H1 (cell line): ENCODE measurements around the gene C1orf146. TPM values are rescaled to one million over a fixed set of nuclear protein-coding genes. Genes with fewer than 3 reads are reported as not detected.

Experiments used
- CTCF ChIA-PET: fragments of 300-600 bp; sonication (Branson Sonifier 250); formaldehyde crosslinking; loops from one replicate; lab custom pipeline; 2021; ENCODE audit not compliant: partially characterized antibody; lab: Charles Lee
- POLR2A ChIA-PET: fragments of 300-600 bp; sonication (Branson Sonifier 250); formaldehyde crosslinking; loops from one replicate; lab custom pipeline; 2021; ENCODE audit warnings: inconsistent platforms; ENCODE audit not compliant: partially characterized antibody; lab: Charles Lee
- DNase-seq, 2 experiments: peaks; one replicate each; pipeline versions ENCODE4 v3.0.0 to v3.0.0-alpha.2; 2010 to 2022; ENCODE audit warnings: low spot score in 2 of 2, low read depth in 1 of 2, mixed read lengths in 1 of 2
- FAIRE-seq: peaks from 2 replicates; lab custom pipeline; 2011; peaks lifted over from hg19 to GRCh38; lab: Jason Lieb, UNC
- H2AFZ ChIP-seq: 2 replicates; pipeline ENCODE4 v1.8.1; 2012; ENCODE audit warnings: low read length, inconsistent platforms
- H2AK5ac ChIP-seq: 2 replicates; pipeline ENCODE4 v1.6.1; 2013; ENCODE audit warnings: low read depth, low read length
- H2BK120ac ChIP-seq: replicated peaks from 2 replicates; pipeline ENCODE3; 2013; ENCODE audit warnings: low read depth, low read length, inconsistent platforms
- H2BK12ac ChIP-seq: 2 replicates; pipeline ENCODE4 v1.6.1; 2013; ENCODE audit warnings: low read depth, low read length
- H2BK15ac ChIP-seq: 2 replicates; pipeline ENCODE4 v1.6.1; 2013; ENCODE audit warnings: low read length
- H2BK20ac ChIP-seq: 2 replicates; pipeline ENCODE4 v1.6.1; 2013; ENCODE audit warnings: low read length
- H2BK5ac ChIP-seq: 2 replicates; pipeline ENCODE4 v1.6.1; 2013; ENCODE audit warnings: low read depth, low read length
- H3K14ac ChIP-seq: 2 replicates; pipeline ENCODE4 v1.6.1; 2013; ENCODE audit warnings: inconsistent platforms; ENCODE audit not compliant: insufficient read length
- H3K18ac ChIP-seq: 2 replicates; pipeline ENCODE4 v1.6.1; 2013; ENCODE audit warnings: low read length; ENCODE audit errors: extremely low read depth
- H3K23ac ChIP-seq: 2 replicates; pipeline ENCODE4 v1.6.1; 2013; ENCODE audit warnings: inconsistent platforms; ENCODE audit not compliant: insufficient read length
- H3K23me2 ChIP-seq: 2 replicates; pipeline ENCODE4 v1.6.1; 2013; ENCODE audit warnings: low read depth, low read length
- H3K27ac ChIP-seq: 2 replicates; pipeline ENCODE4 v1.6.1; 2011; ENCODE audit warnings: low read depth, low read length, inconsistent platforms
- H3K27me3 ChIP-seq, 4 experiments: replicated peaks in 1 of 4; 1 replicate in 1 of 4; 2 replicates in 3 of 4; pipeline versions ENCODE4 v1.6.1 to v1.8.1; 2011 to 2013; ENCODE audit warnings: low read length in 3 of 4, mild to moderate bottlenecking in 3 of 4, inconsistent platforms in 2 of 4, mixed read lengths in 2 of 4, moderate library complexity in 1 of 4; ENCODE audit not compliant: control insufficient read depth in 3 of 4, insufficient read depth in 3 of 4; ENCODE audit errors: extremely low read depth in 1 of 4
- H3K36me3 ChIP-seq, 4 experiments: 2 replicates each; pipeline versions ENCODE4 v1.6.1 to v1.8.1; 2011 to 2013; ENCODE audit warnings: mild to moderate bottlenecking in 4 of 4, low read length in 3 of 4, moderate library complexity in 2 of 4, control low read depth in 1 of 4, inconsistent platforms in 1 of 4; ENCODE audit not compliant: insufficient read depth in 4 of 4, control insufficient read depth in 2 of 4
- H3K4ac ChIP-seq: replicated peaks from 2 replicates; pipeline ENCODE3; 2013; ENCODE audit warnings: low read length, low read depth, mixed read lengths, inconsistent platforms; ENCODE audit not compliant: insufficient read length
- H3K4me1 ChIP-seq, 4 experiments: replicated peaks in 1 of 4; 1 replicate in 1 of 4; 2 replicates in 3 of 4; pipeline versions ENCODE4 v1.6.1 to v1.8.1; 2011 to 2013; ENCODE audit warnings: low read length in 3 of 4, inconsistent platforms in 2 of 4, mixed read lengths in 1 of 4; ENCODE audit not compliant: insufficient read depth in 4 of 4, control insufficient read depth in 3 of 4
- H3K4me2 ChIP-seq, 2 experiments: 2 replicates each; pipeline versions ENCODE4 v1.6.1 to v1.8.1; 2011 to 2013; ENCODE audit warnings: low read depth in 2 of 2, low read length in 2 of 2, control low read depth in 1 of 2, inconsistent platforms in 1 of 2, mild to moderate bottlenecking in 1 of 2; ENCODE audit not compliant: insufficient read depth in 1 of 2
- H3K4me3 ChIP-seq, 4 experiments: fragments of 200-600, 300-600 bp in 1 of 4; sonication (generic), shearing (Covaris generic), sonication (Bioruptor Twin) in 1 of 4; 2 replicates each; pipeline versions ENCODE4 v1.5.1 to v1.8.1; 2011 to 2016; ENCODE audit warnings: low read length in 4 of 4, low read depth in 3 of 4, control low read depth in 2 of 4, inconsistent platforms in 2 of 4, mild to moderate bottlenecking in 2 of 4, mixed read lengths in 1 of 4, moderate library complexity in 1 of 4; ENCODE audit not compliant: insufficient read depth in 2 of 4; ENCODE audit errors: extremely low read depth in 1 of 4
- H3K56ac ChIP-seq: replicated peaks from 2 replicates; pipeline ENCODE3; 2013; ENCODE audit warnings: low read depth, mild to moderate bottlenecking, mixed read lengths, low read length, inconsistent platforms; ENCODE audit not compliant: insufficient read length
- H3K79me1 ChIP-seq: 2 replicates; pipeline ENCODE4 v1.6.1; 2013; ENCODE audit warnings: low read depth, low read length, control low read depth
- H3K79me2 ChIP-seq, 2 experiments: 2 replicates each; pipeline versions ENCODE4 v1.6.1 to v1.8.1; 2012 to 2013; ENCODE audit warnings: low read length in 2 of 2, mild to moderate bottlenecking in 2 of 2, inconsistent platforms in 1 of 2; ENCODE audit not compliant: insufficient read depth in 2 of 2, control insufficient read depth in 1 of 2
- H3K9ac ChIP-seq, 4 experiments: replicated peaks in 1 of 4; 1 replicate in 1 of 4; 2 replicates in 3 of 4; pipeline versions ENCODE4 v1.6.1 to v1.8.1; 2011 to 2013; ENCODE audit warnings: low read depth in 3 of 4, low read length in 3 of 4, control low read depth in 2 of 4, mild to moderate bottlenecking in 2 of 4, moderate library complexity in 2 of 4, inconsistent platforms in 1 of 4; ENCODE audit errors: extremely low read depth in 1 of 4
- H3K9me3 ChIP-seq, 2 experiments: 2 replicates each; pipeline versions ENCODE4 v1.6.1 to v1.8.1; 2012 to 2013; ENCODE audit warnings: mild to moderate bottlenecking in 2 of 2, moderate library complexity in 2 of 2, control low read depth in 1 of 2, inconsistent platforms in 1 of 2, low read depth in 1 of 2, low read length in 1 of 2, mixed read lengths in 1 of 2; ENCODE audit not compliant: insufficient read depth in 2 of 2
- H4K20me1 ChIP-seq, 2 experiments: replicated peaks in 1 of 2; 2 replicates each; pipeline versions ENCODE3 to v1.8.1; 2011 to 2013; ENCODE audit warnings: inconsistent platforms in 2 of 2, low read length in 2 of 2, mild to moderate bottlenecking in 1 of 2; ENCODE audit not compliant: insufficient read depth in 2 of 2, control insufficient read depth in 1 of 2
- H4K5ac ChIP-seq: 2 replicates; pipeline ENCODE4 v1.6.1; 2013; ENCODE audit warnings: low read length, low read depth, mixed read lengths, inconsistent platforms; ENCODE audit not compliant: insufficient read length
- H4K8ac ChIP-seq: 2 replicates; pipeline ENCODE4 v1.8.0; 2013; ENCODE audit warnings: mild to moderate bottlenecking, moderate library complexity, low read length, inconsistent platforms; ENCODE audit not compliant: insufficient read depth; ENCODE audit errors: extremely low read depth
- H4K91ac ChIP-seq: replicated peaks from 2 replicates; pipeline ENCODE3; 2013; ENCODE audit warnings: low read length, mixed read lengths, inconsistent platforms; ENCODE audit not compliant: insufficient read length
- E2F6 ChIP-seq: IDR thresholded peaks from 2 replicates; pipeline ENCODE4 v1.6.1; 2012; ENCODE audit warnings: inconsistent platforms
- EZH2 ChIP-seq: fragments of 200-600 bp; sonication (generic); IDR thresholded peaks from 2 replicates; pipeline ENCODE4 v1.7.1; 2012; ENCODE audit warnings: low read depth, mild to moderate bottlenecking, moderate library complexity, low read length, inconsistent platforms; ENCODE audit not compliant: severe bottlenecking
- MAFK ChIP-seq: IDR thresholded peaks from 2 replicates; pipeline ENCODE4 v1.6.1; 2012; ENCODE audit warnings: low read depth, mild to moderate bottlenecking, improper control_type of control experiment, low read length
- POLR2A ChIP-seq, 2 experiments: IDR thresholded peaks; 1 replicate in 1 of 2; 2 replicates in 1 of 2; pipeline ENCODE4 v1.6.1; 2011; ENCODE audit warnings: low read depth in 2 of 2, low read length in 2 of 2, mild to moderate bottlenecking in 2 of 2; ENCODE audit errors: control extremely low read depth in 1 of 2
- POLR2AphosphoS5 ChIP-seq: IDR thresholded peaks from 2 replicates; pipeline ENCODE4 v1.6.1; 2011; ENCODE audit warnings: low read depth, low read length
- RAD21 ChIP-seq, 2 experiments: IDR thresholded peaks in 1 of 2; conservative IDR thresholded peaks in 1 of 2; 2 replicates each; pipeline ENCODE4 v1.6.1; 2011; ENCODE audit warnings: low read depth in 2 of 2, low read length in 2 of 2, improper control_type of control experiment in 1 of 2, inconsistent platforms in 1 of 2, mild to moderate bottlenecking in 1 of 2, moderate library complexity in 1 of 2
- TAF1 ChIP-seq: IDR thresholded peaks from 2 replicates; pipeline ENCODE4 v1.6.1; 2011; ENCODE audit warnings: mild to moderate bottlenecking, low read depth, low read length
- ZNF274 ChIP-seq: IDR thresholded peaks from 2 replicates; pipeline ENCODE4 v1.7.0; 2012; ENCODE audit warnings: low read length, borderline replicate concordance; ENCODE audit errors: extremely low read depth
- WGBS, 2 experiments: shearing (Covaris generic) in 1 of 2; methylation state at CpG; one replicate each; pipeline versions ENCODE4 v1.1.6 to v1.1.7; 2013 to 2015; ENCODE audit warnings: low lambda C conversion rate in 2 of 2, mixed read lengths in 2 of 2, inconsistent platforms in 1 of 2, low coverage in 1 of 2, missing lambda C conversion rate in 1 of 2; ENCODE audit not compliant: insufficient replicate concordance in 2 of 2, insufficient coverage in 1 of 2, insufficient read length in 1 of 2; ENCODE audit errors: extremely low coverage in 1 of 2, missing lambda C conversion rate in 1 of 2; 5-methylcytosine and 5-hydroxymethylcytosine counted together
- polyA plus RNA-seq, 7 experiments: library from polyadenylated mRNA; depleted of rRNA in 3 of 7; stranded (reverse) in 5 of 7; unstranded in 2 of 7; fragments of >200 nt in 5 of 7; fragments of 200-250 nt in 2 of 7; gene quantifications; 1 replicate in 5 of 7; 2 replicates in 1 of 7; 4 replicates in 1 of 7; pipeline versions ENCODE4 v1.2.1 to v1.2.3, GENCODE V29; 2011 to 2013; ENCODE audit warnings: missing spikeins in 2 of 7, mixed read lengths in 2 of 7
- total RNA-seq: library from RNA; stranded (reverse); fragmentation: NEBNext Ultra II Directional; extraction: Animal tissue kit (Norgen Biotek cat#: 25700); gene quantifications from 2 replicates; pipeline ENCODE4 v1.2.1, GENCODE V29; 2021
- TF ChIP-seq, protein P1 (sequence below), 3 experiments: IDR thresholded peaks; 1 replicate in 2 of 3; 2 replicates in 1 of 3; pipeline versions ENCODE4 v1.5.1 to v1.6.1; 2011; ENCODE audit warnings: low read length in 3 of 3, mild to moderate bottlenecking in 3 of 3, inconsistent platforms in 2 of 3, low read depth in 1 of 3, moderate library complexity in 1 of 3; ENCODE audit not compliant: insufficient read depth in 1 of 3; ENCODE audit errors: control extremely low read depth in 1 of 3

C1orf146 gene
- total and polyA plus RNA-seq, 2 of the 8 experiments (the other 6 are each of a cell fraction or from before 2014, with no cell fraction given): not detected

- no peaks in the 10 kb centered on the region for H3K27me3 ChIP-seq
- no peak overlapping the region for H3K23ac ChIP-seq
- CTCF ChIA-PET: interaction anchor here (0.5 to 2.1 kb wide), 24 partner anchors 12 to 606 kb away, joined by 3 to 19 read pairs (median 4); partner anchors contain the start of gene C1orf146
- H3K9me3 ChIP-seq: no peaks in the 10 kb centered on the region
- H4K20me1 ChIP-seq: no peaks in the 10 kb centered on the region
- H4K5ac ChIP-seq: no peak overlapping the region
- H3K4ac ChIP-seq: no peak overlapping the region
- H3K4me1 ChIP-seq: no peaks in the 10 kb centered on the region
- H2AK5ac ChIP-seq: no peak overlapping the region
- no peak overlapping the region for H3K4me3 ChIP-seq
- no peak overlapping the region for H4K8ac ChIP-seq
- 90% methylated on average over 3 of the region's 3 CpGs; no CpG with 5 or more reads in 1 of the 2 experiments for WGBS, 2 experiments
- H3K36me3 ChIP-seq: peaks cover 3 to 71% (median 29%) of the 10 kb centered on the region in 4 experiments; a peak in 7 of 8 replicates
- no peak overlapping the region for H3K27ac ChIP-seq
- no peak overlapping the region for H2BK12ac ChIP-seq
- H3K9ac ChIP-seq: no peak overlapping the region
- no peaks in the 10 kb centered on the region for H3K79me2 ChIP-seq
- no peak overlapping the region for H2BK5ac ChIP-seq
- H3K23me2 ChIP-seq: no peaks in the 10 kb centered on the region
- no peak overlapping the region for H3K4me2 ChIP-seq
- H3K79me1 ChIP-seq: no peaks in the 10 kb centered on the region
- no peak overlapping the region for H4K91ac ChIP-seq
- no peak overlapping the region for H3K56ac ChIP-seq
- H2BK15ac ChIP-seq: no peak overlapping the region
- H2BK120ac ChIP-seq: no peak overlapping the region
- H3K18ac ChIP-seq: no peak overlapping the region
- POLR2A ChIA-PET: no interaction called here
- no peak overlapping the region for H2AFZ ChIP-seq
- no peak for DNase-seq
- H2BK20ac ChIP-seq: no peak overlapping the region
- no peak overlapping the region for H3K14ac ChIP-seq
- FAIRE-seq: peak; percentile 65
- TF ChIP-seq RAD21 (IDR thresholded peaks at IDR 0.05 in 1 of 2, conservative IDR thresholded peaks at IDR 0.05 in 1 of 2; ENCODE audit: low read depth in 2 of 2, low read length in 2 of 2) (peak; percentile 76 to 77), E2F6 (no peak), TAF1 (no peak), EZH2 (no peak), MAFK (no peak), ZNF274 (no peak), POLR2A (IDR thresholded peaks at IDR 0.05; ENCODE audit: control extremely low read depth in 1 of 2, low read depth in 2 of 2, low read length in 2 of 2) (no peak), POLR2AphosphoS5 (no peak)
- TF ChIP-seq, protein P1, sequence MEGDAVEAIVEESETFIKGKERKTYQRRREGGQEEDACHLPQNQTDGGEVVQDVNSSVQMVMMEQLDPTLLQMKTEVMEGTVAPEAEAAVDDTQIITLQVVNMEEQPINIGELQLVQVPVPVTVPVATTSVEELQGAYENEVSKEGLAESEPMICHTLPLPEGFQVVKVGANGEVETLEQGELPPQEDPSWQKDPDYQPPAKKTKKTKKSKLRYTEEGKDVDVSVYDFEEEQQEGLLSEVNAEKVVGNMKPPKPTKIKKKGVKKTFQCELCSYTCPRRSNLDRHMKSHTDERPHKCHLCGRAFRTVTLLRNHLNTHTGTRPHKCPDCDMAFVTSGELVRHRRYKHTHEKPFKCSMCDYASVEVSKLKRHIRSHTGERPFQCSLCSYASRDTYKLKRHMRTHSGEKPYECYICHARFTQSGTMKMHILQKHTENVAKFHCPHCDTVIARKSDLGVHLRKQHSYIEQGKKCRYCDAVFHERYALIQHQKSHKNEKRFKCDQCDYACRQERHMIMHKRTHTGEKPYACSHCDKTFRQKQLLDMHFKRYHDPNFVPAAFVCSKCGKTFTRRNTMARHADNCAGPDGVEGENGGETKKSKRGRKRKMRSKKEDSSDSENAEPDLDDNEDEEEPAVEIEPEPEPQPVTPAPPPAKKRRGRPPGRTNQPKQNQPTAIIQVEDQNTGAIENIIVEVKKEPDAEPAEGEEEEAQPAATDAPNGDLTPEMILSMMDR (IDR thresholded peaks at IDR 0.05; ENCODE audit: control extremely low read depth in 1 of 3, insufficient read depth in 1 of 3, low read depth in 1 of 3, low read length in 3 of 3): peak in 2 of 3 experiments; percentile 48 to 69; a peak in 2 of 4 replicates
Measured at GRCh38 chr1:92291372-92291999, 73.8 kb downstream of the C1orf146 start.
